ENCODE measurements around the gene ZFAND6.

DNA sequence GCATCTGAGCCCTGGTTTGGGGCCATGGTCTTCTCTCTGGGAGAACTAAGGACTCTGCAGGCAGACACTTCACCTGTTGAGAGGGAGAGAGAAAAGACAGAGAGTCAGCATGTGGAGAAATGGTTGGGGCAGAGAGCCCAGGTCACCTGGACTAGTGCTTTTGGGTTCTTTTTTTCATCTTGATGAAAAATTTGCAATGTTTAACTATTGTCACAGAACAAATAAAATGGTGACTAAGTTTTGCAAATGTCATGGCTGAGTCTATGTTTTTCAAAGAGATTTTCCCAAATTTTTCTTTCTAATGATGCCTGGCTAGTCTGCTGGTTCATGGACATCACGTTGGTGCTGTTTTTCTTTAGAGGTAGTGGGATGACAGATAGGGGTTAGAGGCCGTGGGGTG lies 111.1 kb downstream of the ZFAND6 start:
- TF ChIP-seq ZNF8 (CRISPR knock-in tag; IDR thresholded peaks at IDR 0.05) (no peak), GLIS3 (CRISPR knock-in tag; IDR thresholded peaks at IDR 0.05) (no peak), RARB (CRISPR knock-in tag; IDR thresholded peaks at IDR 0.05) (no peak), PPARA (CRISPR knock-in tag; IDR thresholded peaks at IDR 0.05; ENCODE audit: borderline replicate concordance) (no peak), OSR1 (CRISPR knock-in tag; IDR thresholded peaks at IDR 0.05) (no peak), TSHZ2 (CRISPR knock-in tag; IDR thresholded peaks at IDR 0.05) (no peak), ESRRG (CRISPR knock-in tag; IDR thresholded peaks at IDR 0.05) (no peak), ZNF70 (CRISPR knock-in tag; IDR thresholded peaks at IDR 0.05) (no peak), ZFP3 (CRISPR knock-in tag; IDR thresholded peaks at IDR 0.05) (no peak)
- TF ChIP-seq, protein P1, sequence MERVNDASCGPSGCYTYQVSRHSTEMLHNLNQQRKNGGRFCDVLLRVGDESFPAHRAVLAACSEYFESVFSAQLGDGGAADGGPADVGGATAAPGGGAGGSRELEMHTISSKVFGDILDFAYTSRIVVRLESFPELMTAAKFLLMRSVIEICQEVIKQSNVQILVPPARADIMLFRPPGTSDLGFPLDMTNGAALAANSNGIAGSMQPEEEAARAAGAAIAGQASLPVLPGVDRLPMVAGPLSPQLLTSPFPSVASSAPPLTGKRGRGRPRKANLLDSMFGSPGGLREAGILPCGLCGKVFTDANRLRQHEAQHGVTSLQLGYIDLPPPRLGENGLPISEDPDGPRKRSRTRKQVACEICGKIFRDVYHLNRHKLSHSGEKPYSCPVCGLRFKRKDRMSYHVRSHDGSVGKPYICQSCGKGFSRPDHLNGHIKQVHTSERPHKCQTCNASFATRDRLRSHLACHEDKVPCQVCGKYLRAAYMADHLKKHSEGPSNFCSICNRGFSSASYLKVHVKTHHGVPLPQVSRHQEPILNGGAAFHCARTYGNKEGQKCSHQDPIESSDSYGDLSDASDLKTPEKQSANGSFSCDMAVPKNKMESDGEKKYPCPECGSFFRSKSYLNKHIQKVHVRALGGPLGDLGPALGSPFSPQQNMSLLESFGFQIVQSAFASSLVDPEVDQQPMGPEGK (CRISPR knock-in tag; IDR thresholded peaks at IDR 0.05; ENCODE audit: borderline replicate concordance): no peak
- TF ChIP-seq, protein P2, sequence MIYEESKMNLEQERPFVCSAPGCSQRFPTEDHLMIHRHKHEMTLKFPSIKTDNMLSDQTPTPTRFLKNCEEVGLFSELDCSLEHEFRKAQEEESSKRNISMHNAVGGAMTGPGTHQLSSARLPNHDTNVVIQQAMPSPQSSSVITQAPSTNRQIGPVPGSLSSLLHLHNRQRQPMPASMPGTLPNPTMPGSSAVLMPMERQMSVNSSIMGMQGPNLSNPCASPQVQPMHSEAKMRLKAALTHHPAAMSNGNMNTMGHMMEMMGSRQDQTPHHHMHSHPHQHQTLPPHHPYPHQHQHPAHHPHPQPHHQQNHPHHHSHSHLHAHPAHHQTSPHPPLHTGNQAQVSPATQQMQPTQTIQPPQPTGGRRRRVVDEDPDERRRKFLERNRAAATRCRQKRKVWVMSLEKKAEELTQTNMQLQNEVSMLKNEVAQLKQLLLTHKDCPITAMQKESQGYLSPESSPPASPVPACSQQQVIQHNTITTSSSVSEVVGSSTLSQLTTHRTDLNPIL (CRISPR knock-in tag; IDR thresholded peaks at IDR 0.05; ENCODE audit: low read depth): no peak

All from SK-N-SH treated with all-trans-retinoic acid at 6 μM for 48 hours (cell line).